Upper lobe of left lung (tissue), 4 donors: ENCODE results near the gene PLXNA2.

Experiments used
- CTCF ChIP-seq, 6 experiments: fragments of 450-650 bp in 4 of 6; fragments of 200-600 bp in 2 of 6; sonication (generic) in 2 of 6; IDR thresholded peaks; one replicate each; pipeline ENCODE4 v1.5.1; 2016 to 2019; ENCODE audit warnings: antibody characterized with exemption in 6 of 6
- EP300 ChIP-seq, 4 donors: sonication (generic); formaldehyde crosslinking; IDR thresholded peaks; one replicate each; pipeline ENCODE4 v1.5.1; 2017; ENCODE audit warnings: antibody characterized with exemption in 4 of 4, control low read depth in 2 of 4
- POLR2A ChIP-seq, 4 donors: fragments of 450-650 bp; IDR thresholded peaks; one replicate each; pipeline ENCODE4 v1.5.1; 2016 to 2017; ENCODE audit warnings: antibody characterized with exemption in 4 of 4, mild to moderate bottlenecking in 2 of 4

- TF ChIP-seq POLR2A (IDR thresholded peaks at IDR 0.05) = no peak
- TF ChIP-seq CTCF (IDR thresholded peaks at IDR 0.05) = no peak
- TF ChIP-seq EP300 (IDR thresholded peaks at IDR 0.05) = no peak
Observed at GRCh38 chr1:208118841-208119606, 125.2 kb downstream of the PLXNA2 start.
